Measurements from ENCODE around the gene ATP8B4. TPM values are rescaled to one million over a fixed set of nuclear protein-coding genes. Genes with fewer than 3 reads are reported as not detected.

The ATP8B4 gene
- total and polyA plus RNA-seq, 2 donors (not counting 3 experiments of a cell fraction or from before 2014, with no cell fraction given), result not detected

GRCh38 chr15:49978121-49978520, 140.9 kb downstream of the ATP8B4 start:
- dilution Hi-C loops (cut with MboI; ENCODE audit: extremely low pct_ligation_motif_present, low sequenced_read_pairs) (no loop called here), intact Hi-C loops (cut with micrococcal nuclease) (no loop called here)
- H3K4me3 ChIP-seq (replicated peaks in 1 of 3; ENCODE audit: insufficient read depth in 1 of 3, low read depth in 1 of 3, low read length in 3 of 3), result no peak overlapping the region
- no peaks in the 10 kb centered on the region for H3K9me1 ChIP-seq (replicated peaks; ENCODE audit: control insufficient read depth, extremely low read depth, insufficient read depth, low read length)
- FAIRE-seq (no peak), DNase-seq (ENCODE audit: low read depth, low spot score) (no peak)
- no peaks in the 10 kb centered on the region for H3K4me1 ChIP-seq (ENCODE audit: control insufficient read depth, extremely low read depth, insufficient read depth, low read length)
- no peaks in the 10 kb centered on the region for H4K20me1 ChIP-seq (replicated peaks; ENCODE audit: control insufficient read depth, extremely low read depth, insufficient read depth, low read length)
- H3K27ac ChIP-seq (ENCODE audit: insufficient read depth, low read depth, low read length), result no peak overlapping the region
- no peaks in the 10 kb centered on the region for H3K9me3 ChIP-seq (replicated peaks; ENCODE audit: control insufficient read depth, insufficient read depth, low read length)
- BruUV-seq (replicated peaks), result no TSS peak
- H3K36me3 ChIP-seq (ENCODE audit: control insufficient read depth in 2 of 2, extremely low read depth in 1 of 2, insufficient read depth in 2 of 2, low read length in 2 of 2), result no peaks in the 10 kb centered on the region
- ChIA-PET POLR2A (no interaction called here), CTCF (interaction anchor here (1.3 kb wide), 1 partner anchor 167 kb away, joined by 4 read pairs; no protein-coding TSS in a partner anchor)
- no peak overlapping the region for H3K4me2 ChIP-seq (ENCODE audit: insufficient read depth, low read length)
- TF ChIP-seq MAX (IDR thresholded peaks at IDR 0.05; ENCODE audit: insufficient read depth, insufficient read length) (no peak), MYC (IDR thresholded peaks at IDR 0.05; ENCODE audit: low read depth, low read length) (no peak), FOS (IDR thresholded peaks at IDR 0.05; ENCODE audit: borderline replicate concordance, insufficient read depth, low read length) (no peak), POLR2AphosphoS5 (IDR thresholded peaks at IDR 0.05; ENCODE audit: insufficient read depth, low read depth, low read length) (no peak), GATA2 (IDR thresholded peaks at IDR 0.05; ENCODE audit: insufficient read depth, insufficient read length, low read depth, low read length) (no peak), POLR2A (IDR thresholded peaks at IDR 0.05; ENCODE audit: low read depth, low read length) (no peak), CTCF (IDR thresholded peaks at IDR 0.05; ENCODE audit: extremely low read depth in 1 of 2, insufficient read depth in 1 of 2, low read depth in 1 of 2, low read length in 2 of 2) (no peak), EZH2 (IDR thresholded peaks at IDR 0.05; ENCODE audit: borderline replicate concordance, low read depth, low read length, severe bottlenecking) (no peak), JUN (IDR thresholded peaks at IDR 0.05; ENCODE audit: borderline replicate concordance, insufficient read depth, insufficient read length, low read depth) (no peak)
- no peak overlapping the region for H2AFZ ChIP-seq (ENCODE audit: low read depth, low read length)
- H3K79me2 ChIP-seq (ENCODE audit: control insufficient read depth, insufficient read depth, low read length), result no peaks in the 10 kb centered on the region
- no peak overlapping the region for H3K9ac ChIP-seq (replicated peaks; ENCODE audit: extremely low read depth, insufficient read depth, low read length)
- no peaks in the 10 kb centered on the region for H3K27me3 ChIP-seq (ENCODE audit: control insufficient read depth in 2 of 2, insufficient read depth in 2 of 2, low read length in 2 of 2)

Data from endothelial cell of umbilical vein (primary cell).